LHCN-M2 (cell line): Measurements from ENCODE around the gene FCGBP. TPM values are rescaled to one million over a fixed set of nuclear protein-coding genes. Genes with fewer than 3 reads are reported as not detected.
"Not testable (repeated sequence)": the region's sequence is repeated elsewhere in the genome, so short reads cannot be mapped to it uniquely, and the experiment has no call there.

Experiments
- DNase-seq: peaks from one replicate; pipeline ENCODE4 v3.0.0-alpha.2; 2012; ENCODE audit warnings: low read depth
- total RNA-seq: library from RNA; depleted of rRNA; stranded (reverse); fragments of >200 nt; gene quantifications from 2 replicates; pipeline ENCODE4 v1.2.3, GENCODE V29; 2014

Gene FCGBP
- total RNA-seq, 1 experiment from 2014 or later: 0.06 TPM

DNA sequence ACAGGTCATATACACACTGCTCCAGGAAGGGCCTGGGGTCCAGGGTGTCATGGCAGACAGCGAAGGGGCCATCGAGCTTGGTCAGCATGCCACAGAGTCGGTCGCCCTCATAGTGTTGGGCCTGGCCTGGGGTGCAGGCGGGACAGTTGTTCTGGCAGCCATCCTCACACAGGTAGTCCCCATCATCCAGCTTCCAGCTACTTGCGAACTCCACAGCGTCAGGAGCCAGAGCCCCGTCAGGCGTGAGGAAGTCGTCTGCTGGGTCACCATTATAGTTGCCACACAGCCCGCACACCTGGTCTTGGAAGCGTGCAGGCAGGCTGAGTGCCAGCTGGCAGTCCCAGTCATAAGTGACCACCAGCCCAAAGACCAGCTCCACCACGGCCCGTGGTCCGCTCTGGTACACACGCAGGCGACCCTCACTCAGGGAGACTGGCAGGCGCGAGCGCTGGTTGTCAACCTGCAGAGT, 16.2 kb downstream of the FCGBP start:
- DNase-seq: no peak

DNA sequence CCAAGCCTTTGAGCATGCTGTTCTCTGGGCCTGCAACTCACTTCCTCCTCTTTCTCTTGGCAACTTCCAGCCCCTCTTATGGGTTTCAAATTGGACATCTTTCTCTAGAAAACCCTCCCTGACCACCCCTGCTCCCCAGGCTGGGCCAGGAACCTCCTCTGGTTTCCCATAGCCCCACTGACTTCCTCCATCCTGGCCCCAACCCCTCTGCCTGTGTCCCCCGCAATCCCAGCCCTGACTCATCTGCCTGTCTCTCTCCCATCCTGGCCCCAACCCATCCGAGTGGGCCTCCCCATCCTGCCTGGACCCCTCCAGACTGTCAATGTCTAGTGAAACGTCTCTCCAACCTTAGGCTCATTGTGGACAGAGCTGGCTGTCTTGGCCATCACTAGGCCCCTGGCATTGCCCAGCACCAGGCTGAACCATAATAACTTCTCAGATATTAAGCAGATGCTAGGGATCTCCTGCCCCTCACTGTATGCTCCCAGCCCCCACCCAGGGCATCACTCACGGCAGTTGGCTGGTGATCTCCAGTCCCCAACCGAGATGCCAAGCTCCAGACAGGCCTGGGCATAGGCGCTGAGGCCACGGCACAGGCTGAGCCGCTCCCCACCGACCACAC, 16.8 kb downstream of the FCGBP start:
- no peak for DNase-seq

DNA sequence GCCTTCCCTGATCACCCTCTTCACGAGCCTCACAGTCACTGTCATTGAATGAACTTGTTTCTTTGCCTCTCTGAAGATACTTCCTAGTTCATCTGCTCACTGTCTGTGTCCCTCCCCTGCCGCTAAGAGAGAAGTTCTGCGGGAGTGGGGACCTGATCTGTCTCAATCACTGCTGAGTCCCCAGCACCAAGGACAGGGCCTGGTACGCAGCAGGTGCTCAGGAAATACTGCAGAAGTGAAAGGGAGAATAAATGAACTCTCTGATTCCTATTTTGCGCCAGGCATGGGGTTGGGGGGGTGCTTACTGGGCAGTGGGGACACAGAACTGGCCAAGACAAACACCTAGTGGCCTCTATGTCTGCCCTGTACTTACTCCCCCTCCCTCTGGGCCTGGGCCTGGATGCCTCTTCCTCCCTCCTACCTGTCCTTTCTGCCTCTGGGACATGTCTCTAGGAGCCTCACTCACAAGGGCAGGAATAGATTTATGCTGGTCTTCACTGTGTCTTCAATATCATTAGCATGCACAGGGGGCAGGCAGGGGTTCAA, 17.5 kb downstream of the FCGBP start:
- no peak for DNase-seq

DNA sequence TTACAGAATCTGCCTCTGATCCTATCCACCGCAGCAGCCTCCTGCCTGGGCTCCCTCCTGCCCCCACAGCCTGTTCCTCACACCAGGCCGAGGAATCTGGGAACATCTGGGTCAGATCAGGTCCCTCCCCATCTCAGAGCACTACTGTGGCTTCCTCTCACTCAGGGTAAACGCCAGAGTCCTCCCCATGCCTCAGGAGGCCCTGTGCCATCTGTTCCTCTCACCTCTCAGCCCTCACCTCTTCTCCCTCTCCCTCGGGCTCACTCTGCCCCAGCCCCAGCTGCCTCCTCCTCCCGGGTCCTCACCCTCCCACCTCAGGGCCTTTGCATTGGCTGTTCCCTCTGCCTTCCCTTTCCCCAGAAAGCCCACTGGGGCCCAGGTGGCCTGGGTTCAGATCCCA, 18.2 kb downstream of the FCGBP start:
- no peak for DNase-seq

DNA sequence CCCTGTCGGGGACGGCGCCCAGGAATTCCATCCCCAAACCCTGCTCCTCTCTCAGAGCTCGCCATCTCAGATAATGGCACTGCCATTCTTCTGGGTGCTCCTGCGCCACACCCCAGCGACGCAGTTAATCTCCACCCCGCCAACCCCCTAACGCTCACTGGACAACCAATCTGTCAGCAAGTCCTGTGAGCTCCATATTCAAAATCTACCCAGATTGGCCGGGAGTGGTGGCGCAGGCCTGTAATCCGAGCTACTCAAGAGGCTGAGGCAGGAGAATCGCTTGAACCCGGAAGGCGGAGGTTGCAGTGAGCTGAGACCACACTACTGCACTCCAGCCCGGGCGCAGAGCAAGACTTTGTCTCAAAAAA, 18.6 kb downstream of the FCGBP start:
- no peak for DNase-seq

DNA sequence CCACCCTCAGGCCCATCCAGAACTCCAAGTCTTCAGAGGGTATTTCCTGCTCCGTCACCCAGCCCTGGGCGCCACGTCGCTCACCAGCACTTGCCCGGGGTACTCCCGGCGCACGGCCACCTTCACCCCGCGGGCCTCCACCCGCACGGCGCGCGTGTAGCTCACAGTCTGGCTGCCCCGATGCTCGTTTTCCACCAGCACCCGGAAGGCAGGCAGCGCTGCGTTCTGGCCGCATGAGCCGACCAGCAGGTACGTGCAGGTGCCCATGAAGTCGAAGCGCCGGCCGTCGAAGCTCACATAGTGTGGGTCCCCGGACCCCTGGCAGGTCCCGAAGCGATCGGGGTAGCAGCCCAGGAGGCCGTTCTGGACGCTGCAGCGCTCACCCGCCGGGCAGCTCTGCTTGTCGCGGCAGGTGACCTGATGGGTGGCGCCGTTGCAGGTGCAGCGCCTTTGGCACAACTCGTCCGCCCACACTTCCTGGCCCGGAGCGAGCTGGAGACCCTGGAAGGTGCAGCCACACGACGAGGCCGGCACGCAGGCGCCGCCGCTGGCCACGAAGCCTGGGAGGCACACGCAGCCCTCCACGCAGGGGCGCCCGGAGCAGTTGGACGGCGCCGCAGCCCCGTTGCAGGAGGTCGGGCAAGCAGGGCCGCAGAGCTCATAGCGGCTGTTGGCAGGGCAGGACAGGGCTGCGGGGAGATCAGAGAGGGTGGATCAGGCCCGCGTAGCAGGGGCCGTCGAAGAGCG, 19.2 kb downstream of the FCGBP start:
- no peak for DNase-seq

DNA sequence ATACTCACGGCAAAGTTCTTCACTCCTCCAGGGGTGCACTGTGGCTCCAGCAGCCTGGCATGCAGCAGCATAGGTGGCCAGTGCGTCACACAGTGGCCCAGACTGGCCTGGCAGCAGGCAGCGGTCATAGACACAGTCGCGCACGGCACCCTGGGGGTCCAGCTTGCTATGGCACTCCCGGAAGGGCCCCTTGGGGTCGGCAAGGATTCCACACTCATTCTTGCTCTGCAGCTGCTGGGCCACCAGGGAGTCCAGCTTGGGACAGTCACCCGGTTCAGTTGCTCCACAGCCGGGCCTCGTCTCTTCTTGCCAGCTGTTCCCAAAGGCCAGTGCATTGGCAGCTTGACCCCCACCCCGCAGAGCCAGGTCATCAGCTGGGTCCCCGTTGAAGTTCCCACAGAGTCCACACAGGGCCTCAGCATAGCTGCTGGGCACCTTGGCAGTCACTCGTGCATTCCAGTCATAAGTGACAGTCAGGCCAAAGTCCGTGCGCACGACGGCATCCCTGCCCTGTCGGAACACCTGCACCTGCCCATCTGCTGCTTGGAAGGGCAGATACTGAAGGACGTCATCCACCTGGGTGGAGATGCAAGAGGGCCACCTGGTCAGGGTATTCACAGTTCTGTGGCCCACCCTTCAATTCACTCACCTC, 20.6 kb downstream of the FCGBP start:
- no peak for DNase-seq

DNA sequence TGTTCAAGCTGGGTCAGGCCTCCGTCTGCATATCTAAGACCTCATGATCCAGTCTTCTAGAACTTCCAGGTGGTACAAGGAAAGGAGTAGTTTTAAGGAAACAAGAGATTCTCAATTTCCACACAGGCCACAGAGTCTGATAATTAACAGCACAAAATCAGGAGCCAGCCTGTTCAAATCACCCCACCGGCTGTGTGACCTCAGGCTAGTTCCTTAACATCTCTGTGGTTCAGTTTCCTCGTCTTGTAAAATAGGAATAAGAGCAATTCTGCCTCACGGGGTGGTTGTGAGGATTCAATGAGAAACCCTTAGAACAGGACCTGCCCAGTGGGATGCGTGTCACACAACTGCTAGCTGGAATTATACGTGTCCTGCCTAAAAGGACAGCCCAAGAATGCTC, 25.6 kb downstream of the FCGBP start:
- DNase-seq: no peak

DNA sequence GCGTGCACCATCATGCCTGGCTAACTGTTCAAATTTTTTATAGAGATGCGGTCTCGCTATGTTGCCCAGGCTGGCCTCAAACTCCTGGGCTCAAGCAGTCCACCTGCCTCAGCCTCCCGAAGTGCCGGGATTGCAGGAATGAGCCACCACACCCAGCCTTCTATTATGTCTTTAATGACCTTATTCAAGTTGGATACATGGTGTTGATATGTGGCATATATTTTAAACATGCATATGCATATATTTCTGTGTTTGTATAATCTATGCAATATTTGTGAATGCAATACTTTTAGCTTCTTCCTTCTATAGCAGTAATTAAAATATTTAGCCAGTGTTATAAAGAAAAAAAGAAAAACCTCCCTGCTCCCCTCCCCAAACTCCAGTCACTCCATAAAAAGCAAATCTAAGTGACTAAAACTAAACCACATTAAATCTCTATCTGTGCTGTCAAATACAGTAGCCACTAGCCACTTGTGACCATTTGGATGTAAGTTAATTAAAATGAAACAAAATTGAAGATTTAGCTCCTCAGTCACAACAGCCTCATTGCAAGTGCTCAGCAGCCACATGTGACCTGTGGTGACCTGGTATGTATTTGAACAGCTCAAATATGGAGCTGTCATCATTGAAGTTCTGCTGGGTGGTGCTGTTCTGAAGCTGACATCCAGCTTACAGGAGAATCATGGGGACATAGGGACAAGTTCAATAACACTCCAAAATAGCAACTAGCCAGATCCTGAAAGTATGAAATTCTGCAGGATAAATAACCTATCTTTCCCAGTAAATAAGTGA, 27.4 kb downstream of the FCGBP start:
- DNase-seq: no peak

DNA sequence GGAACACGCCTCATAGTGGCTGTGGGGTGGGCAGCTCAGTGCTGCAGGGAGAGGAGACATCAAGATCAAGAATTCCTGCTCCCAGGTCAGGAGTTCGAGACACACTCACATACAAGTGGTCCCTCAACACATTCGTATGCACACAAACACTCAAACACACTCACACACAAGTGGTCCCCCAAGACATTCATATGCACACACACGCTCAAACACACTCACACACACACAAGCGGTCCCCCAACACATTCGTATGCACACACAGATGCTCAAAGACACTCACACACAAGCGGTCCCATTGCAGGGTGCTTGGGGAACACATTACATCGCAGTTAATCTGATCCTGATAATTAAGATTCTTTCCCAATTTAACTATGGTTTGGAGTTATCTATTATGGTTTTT, 28.2 kb downstream of the FCGBP start:
- no peak for DNase-seq

DNA sequence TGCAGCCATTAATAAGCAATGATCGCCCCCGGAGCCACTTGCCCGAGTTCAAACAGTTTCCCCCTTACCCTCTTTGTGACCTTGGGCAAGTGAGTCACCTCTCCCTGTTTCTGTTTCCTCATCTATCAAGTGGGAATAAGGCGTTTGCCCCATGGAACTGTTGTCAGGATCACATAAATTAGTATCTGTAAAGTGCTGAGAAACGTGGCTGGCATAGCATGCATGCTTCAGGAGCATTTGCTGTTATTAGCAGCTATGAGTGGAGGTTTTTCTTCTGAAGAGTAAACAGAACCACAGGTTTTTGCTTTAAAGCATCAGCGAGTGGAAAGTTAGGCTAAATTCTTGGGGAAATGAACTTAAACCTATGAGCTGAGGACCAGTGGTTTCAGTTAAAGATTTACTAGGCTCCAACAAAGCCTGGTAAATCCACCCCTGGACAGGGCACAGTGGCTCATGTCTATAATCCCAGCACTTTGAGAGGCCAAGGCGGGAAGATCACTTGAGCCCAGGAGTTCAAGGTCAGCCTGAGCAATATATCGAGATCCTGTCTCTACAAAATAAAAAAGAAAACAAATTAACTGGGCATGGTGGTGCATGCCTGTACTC, 30.8 kb downstream of the FCGBP start:
- DNase-seq: not testable (repeated sequence)

DNA sequence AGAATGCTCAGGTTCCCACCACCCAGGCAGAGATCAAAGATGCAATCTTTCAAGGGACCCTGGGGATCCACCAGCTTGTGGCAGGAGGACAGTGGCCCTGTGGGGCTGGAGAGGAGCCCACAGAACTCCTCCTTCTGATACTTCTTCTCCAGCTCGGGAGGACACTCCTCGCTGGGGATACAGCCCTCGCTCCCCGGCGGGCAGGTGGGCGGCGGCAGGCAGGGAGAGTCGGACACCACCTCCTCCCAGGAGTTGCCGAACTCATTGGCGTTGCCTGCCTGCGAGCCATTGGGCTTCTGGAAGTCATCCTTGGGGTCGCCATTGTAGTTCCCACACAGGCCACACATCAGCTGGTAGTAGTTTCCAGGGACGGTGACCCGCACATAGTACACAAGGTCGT, 32.1 kb downstream of the FCGBP start:
- DNase-seq: not testable (repeated sequence)

DNA sequence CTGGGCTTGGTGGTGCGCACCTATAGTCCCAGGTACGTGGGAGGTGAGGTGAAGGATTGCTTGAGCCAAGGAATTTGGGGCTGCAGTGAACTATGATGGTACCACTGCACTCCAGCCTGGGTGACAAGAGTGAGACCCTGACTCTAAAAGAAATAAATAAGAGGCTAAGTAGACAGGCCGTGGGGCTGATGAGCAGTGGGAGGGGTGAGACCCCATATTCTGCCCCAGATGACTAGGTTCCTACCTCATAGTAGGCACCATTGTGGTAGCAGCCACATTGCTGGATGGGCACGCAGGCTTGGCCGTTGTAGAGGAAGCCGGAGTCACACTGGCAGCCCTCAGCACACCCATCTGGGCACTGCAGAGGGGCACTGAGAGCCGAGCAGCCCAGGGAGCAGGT, 32.8 kb downstream of the FCGBP start:
- not testable (repeated sequence) for DNase-seq

DNA sequence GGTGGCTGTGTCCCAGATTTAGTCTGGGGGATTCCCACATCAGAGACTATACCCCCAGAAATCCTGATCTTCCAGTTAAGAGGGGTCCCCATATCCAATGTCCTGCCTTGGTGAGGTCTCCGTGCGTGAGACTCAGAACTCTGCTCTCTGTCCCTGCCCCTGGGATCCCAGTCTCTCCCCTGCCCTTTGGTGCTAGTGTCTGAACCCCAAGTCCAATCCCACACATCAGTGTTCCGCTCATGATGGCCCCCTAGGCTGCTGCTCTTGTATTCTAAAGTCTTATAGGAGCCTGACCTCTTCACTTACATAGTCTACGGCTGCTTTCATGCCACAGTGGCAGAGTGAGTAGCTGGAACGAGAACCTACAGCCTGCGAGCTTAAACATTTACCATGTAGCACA, 35.6 kb downstream of the FCGBP start:
- not testable (repeated sequence) for DNase-seq

DNA sequence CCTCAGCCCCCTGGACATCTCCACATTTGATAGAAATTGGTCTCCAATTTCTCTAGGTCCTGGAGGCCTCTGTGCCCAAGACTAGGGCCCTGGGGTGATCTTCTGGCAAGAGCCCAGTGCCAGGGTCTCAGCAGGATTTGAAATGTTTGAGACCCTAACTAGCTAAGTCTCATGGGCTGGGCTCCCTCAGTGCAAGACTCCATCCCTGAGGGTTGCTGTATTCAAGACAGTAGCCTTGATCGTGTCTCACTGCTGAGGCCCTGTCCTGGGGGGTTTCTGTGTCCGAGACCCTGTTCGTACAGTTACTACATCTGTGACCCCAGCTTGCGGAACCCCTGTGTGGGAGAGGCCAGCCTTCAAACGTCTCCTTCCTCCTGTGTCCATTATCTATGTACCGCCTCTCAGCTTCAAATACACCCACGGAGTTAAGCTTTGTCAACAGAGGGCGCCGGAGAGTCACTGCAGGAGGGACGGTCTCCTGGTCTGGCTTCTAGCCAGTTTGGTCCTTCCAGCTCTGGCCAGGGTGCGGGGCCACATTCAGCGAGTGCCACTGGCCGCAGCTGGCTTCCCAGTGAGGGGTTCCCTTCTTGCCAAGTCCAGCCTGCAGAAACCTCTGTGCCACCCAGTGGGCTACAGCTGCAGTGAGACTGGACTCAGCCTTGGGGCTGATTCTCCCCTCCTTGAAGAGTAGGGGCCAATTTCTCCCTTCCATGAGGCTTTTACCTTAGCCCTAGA, 36.8 kb downstream of the FCGBP start:
- DNase-seq: peak; percentile 33

DNA sequence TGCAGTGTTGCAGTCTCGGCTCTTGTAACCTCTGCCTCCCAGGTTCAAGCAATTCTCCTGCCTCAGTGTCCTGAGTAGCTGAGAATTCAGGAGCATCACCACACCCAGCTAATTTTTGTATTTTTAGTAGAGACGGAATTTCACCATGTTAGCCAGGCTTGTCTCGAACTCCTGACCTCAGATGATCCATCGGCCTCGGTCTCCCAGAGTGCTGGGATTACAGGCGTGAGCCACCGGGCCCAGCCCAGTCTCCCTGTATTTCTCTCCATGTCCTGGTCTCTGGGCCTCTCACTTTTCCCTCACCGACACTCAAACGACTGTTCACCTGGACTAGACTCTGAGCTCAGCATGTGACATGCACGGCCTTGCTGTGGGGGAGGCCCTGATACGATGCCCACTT, 39.3 kb downstream of the FCGBP start:
- not testable (repeated sequence) for DNase-seq

DNA sequence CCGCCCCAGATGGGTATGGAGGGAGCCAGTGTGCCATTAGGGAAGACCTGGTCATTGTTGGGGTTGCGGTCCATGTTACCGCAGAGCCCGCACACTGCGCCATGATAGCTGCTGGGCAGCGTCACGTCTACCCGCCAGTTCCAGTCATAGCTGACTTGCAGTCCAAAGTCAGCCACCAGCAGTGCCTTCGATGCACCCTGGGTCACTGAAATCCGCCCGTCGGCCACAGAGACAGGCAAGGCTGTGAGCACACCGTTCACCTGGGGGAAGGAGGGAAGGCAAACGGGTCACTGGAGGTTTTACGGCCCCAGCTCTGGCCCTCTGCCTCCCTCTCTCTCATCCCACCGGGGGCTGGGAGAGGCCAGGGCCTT, 40.2 kb downstream of the FCGBP start:
- not testable (repeated sequence) for DNase-seq

DNA sequence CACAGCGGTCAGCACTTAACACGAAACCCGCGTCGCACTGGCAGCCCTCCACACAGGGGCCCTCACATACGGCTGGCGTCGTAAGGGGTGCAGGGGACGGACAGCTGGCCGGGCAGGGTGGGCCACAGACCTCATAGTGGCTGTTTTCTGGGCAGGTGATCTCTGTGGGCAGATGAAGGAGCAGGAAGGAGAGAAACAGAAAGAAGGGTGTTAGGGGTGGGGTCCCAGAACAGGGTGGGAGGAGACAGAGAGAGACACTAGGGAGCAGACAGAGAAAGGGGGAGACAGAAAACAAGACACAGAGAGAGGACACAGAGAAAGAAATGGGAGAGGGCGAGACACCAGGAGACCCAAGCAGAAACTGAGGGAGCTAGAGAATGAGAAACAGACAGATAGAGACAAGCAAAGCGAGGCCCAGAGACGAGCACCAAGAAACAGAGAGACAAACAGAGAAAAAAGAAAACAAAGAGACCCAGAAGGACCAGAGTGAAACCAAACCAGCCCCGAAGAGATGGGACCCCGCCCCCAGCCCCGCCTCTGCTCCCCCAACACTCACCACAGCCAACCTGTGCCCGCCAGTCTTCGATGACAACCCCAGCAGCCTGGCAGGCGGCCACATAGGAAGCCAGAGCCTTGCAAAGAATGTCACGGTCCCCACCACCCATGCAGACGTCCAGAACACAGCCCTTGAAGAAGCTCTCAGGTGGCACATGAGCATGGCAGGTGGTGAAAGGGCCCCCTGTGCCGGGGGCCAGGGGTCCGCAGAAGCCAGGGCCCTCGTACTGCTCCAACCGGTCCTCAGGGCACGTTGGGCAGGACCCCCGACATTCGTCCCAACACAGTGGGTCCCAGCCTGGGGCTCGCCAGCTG, 40.8 kb downstream of the FCGBP start:
- peak; percentile 10 for DNase-seq

DNA sequence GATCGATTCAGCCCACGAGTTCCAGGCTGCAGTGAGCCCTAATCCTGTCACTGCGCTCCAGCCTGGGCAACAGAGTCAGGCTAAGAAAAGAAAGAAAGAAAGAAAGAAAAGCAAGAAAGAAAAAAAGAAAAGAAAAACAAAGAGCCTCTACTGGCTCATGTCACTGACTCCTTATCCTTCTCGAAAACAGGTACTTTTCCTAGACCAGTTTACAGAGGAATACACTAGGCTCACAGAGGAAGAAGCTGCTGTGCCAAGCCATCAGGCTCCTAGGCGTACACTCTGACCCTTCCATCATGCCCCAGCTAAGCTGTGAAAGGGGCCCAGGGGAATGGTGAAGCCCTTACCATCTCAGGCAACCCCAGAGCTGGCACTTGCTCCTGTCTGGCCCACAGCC, 41.9 kb downstream of the FCGBP start:
- not testable (repeated sequence) for DNase-seq
